Measurements from ENCODE around the gene OR5B21.

OR5B21 gene

GRCh38 chr11:58502004-58502403 lies 5.9 kb downstream of the OR5B21 start:
- Histone ChIP-seq H3K4me1 (ENCODE audit: insufficient read depth, low read length, poor library complexity, severe bottlenecking) (peaks cover 18% of the 10 kb centered on the region), H4K20me1 (ENCODE audit: insufficient read depth, low read length, poor library complexity, severe bottlenecking) (no peaks in the 10 kb centered on the region), H3F3A (ENCODE audit: low read depth) (no peaks in the 10 kb centered on the region), H3K9me2 (replicated peaks; ENCODE audit: low read depth, low read length) (no peaks in the 10 kb centered on the region), H3K4me2 (ENCODE audit: low read depth, low read length, poor library complexity, severe bottlenecking) (no peak overlapping the region), H3K27me3 (ENCODE audit: insufficient read depth, low read length, poor library complexity, severe bottlenecking) (no peaks in the 10 kb centered on the region), H3K9me3 (ENCODE audit: insufficient read depth, low read depth, low read length) (no peaks in the 10 kb centered on the region), H3K79me2 (ENCODE audit: insufficient read depth, low read length) (no peaks in the 10 kb centered on the region), H2AFZ (ENCODE audit: low read length) (no peak overlapping the region), H3K36me3 (ENCODE audit: insufficient read depth, low read length) (no peaks in the 10 kb centered on the region), H3K4me3 (ENCODE audit: low read length, poor library complexity, severe bottlenecking) (no peak overlapping the region), H3K9ac (ENCODE audit: low read depth, low read length, poor library complexity, severe bottlenecking) (no peak overlapping the region)
- TF ChIP-seq CTCF (conservative IDR thresholded peaks at IDR 0.05; ENCODE audit: low read length): no peak

DNA sequence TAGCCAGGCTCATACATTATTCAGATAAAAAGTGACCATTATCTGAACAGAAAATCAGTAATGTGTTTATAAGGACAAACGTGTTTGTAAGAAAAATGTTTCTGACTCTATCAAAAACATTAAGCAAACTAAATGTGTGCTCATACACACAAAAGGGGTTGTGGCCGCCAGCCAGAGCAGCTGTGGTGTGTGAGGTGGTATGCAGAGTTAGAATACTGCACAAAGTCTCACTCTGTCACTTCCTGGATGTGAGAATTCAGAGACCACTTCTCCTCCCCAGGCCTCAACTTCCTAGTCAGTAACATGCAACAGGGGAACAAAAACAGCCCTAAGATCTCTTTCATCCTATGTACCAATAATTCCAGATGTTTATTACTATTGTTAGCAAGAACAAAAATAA lies 9.4 kb downstream of the OR5B21 start:
- Histone ChIP-seq H3K4me2 (ENCODE audit: low read depth, low read length, poor library complexity, severe bottlenecking) (peak overlapping the region; percentile 45), H4K20me1 (ENCODE audit: insufficient read depth, low read length, poor library complexity, severe bottlenecking) (no peaks in the 10 kb centered on the region), H3K9me3 (ENCODE audit: insufficient read depth, low read depth, low read length) (no peaks in the 10 kb centered on the region), H3K36me3 (ENCODE audit: insufficient read depth, low read length) (no peaks in the 10 kb centered on the region), H3K4me3 (ENCODE audit: low read length, poor library complexity, severe bottlenecking) (peak overlapping the region; percentile 14), H3K79me2 (ENCODE audit: insufficient read depth, low read length) (no peaks in the 10 kb centered on the region), H3K9ac (ENCODE audit: low read depth, low read length, poor library complexity, severe bottlenecking) (peak overlapping the region; percentile 33), H3K4me1 (ENCODE audit: insufficient read depth, low read length, poor library complexity, severe bottlenecking) (peaks cover 18% of the 10 kb centered on the region), H3K9me2 (replicated peaks; ENCODE audit: low read depth, low read length) (no peaks in the 10 kb centered on the region), H2AFZ (ENCODE audit: low read length) (peak overlapping the region; percentile 86), H3F3A (ENCODE audit: low read depth) (no peaks in the 10 kb centered on the region), H3K27me3 (ENCODE audit: insufficient read depth, low read length, poor library complexity, severe bottlenecking) (no peaks in the 10 kb centered on the region)
- TF ChIP-seq EZH2phosphoT487 (IDR thresholded peaks at IDR 0.05; ENCODE audit: borderline replicate concordance): no peak
- no peak for TF ChIP-seq CTCF (conservative IDR thresholded peaks at IDR 0.05; ENCODE audit: low read length)

DNA sequence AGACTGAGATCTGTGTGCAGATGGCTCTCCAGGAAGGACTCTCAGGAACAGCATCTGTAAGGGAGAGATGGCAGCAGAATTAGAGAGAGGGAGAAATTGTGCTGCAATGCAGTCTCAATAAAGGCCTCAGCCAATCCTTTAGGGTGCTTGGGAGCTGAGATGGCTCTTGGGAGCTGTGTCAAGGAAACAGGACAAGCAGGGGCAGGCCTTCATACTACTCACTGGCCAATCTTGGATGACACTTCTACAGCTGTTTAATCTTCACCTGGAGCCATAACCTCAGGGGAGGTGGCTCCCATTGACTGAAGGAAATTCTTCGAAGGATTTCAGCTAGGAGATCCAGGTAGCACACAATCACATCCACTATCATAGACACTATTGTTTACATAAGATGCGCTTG lies 10.0 kb downstream of the OR5B21 start:
- peak overlapping the region; percentile 45 for H3K4me2 ChIP-seq (ENCODE audit: low read depth, low read length, poor library complexity, severe bottlenecking)
- no peaks in the 10 kb centered on the region for H3K9me2 ChIP-seq (replicated peaks; ENCODE audit: low read depth, low read length)
- no peaks in the 10 kb centered on the region for H3K27me3 ChIP-seq (ENCODE audit: insufficient read depth, low read length, poor library complexity, severe bottlenecking)
- peak overlapping the region; percentile 33 for H3K9ac ChIP-seq (ENCODE audit: low read depth, low read length, poor library complexity, severe bottlenecking)
- H3K79me2 ChIP-seq (ENCODE audit: insufficient read depth, low read length): no peaks in the 10 kb centered on the region
- peak overlapping the region; percentile 14 for H3K4me3 ChIP-seq (ENCODE audit: low read length, poor library complexity, severe bottlenecking)
- no peak for TF ChIP-seq CTCF (conservative IDR thresholded peaks at IDR 0.05; ENCODE audit: low read length)
- no peak for TF ChIP-seq EZH2phosphoT487 (IDR thresholded peaks at IDR 0.05; ENCODE audit: borderline replicate concordance)
- H4K20me1 ChIP-seq (ENCODE audit: insufficient read depth, low read length, poor library complexity, severe bottlenecking): no peaks in the 10 kb centered on the region
- H3K36me3 ChIP-seq (ENCODE audit: insufficient read depth, low read length): no peaks in the 10 kb centered on the region
- peaks cover 18% of the 10 kb centered on the region for H3K4me1 ChIP-seq (ENCODE audit: insufficient read depth, low read length, poor library complexity, severe bottlenecking)
- H2AFZ ChIP-seq (ENCODE audit: low read length): peak overlapping the region; percentile 86
- H3K9me3 ChIP-seq (ENCODE audit: insufficient read depth, low read depth, low read length): no peaks in the 10 kb centered on the region
- H3F3A ChIP-seq (ENCODE audit: low read depth): no peaks in the 10 kb centered on the region
